GM23338 (cell line): ENCODE results near the gene NT5C1A. TPM values are rescaled to one million over a fixed set of nuclear protein-coding genes. Genes with fewer than 3 reads are reported as not detected.

Experiments
- ATAC-seq: fragments of 200-7000 bp; cut with Tn5 transposase; 3 replicates; pipeline ENCODE4 v1.9.1; 2020
- DNase-seq: peaks from one replicate; pipeline ENCODE4 v3.0.0-alpha.2; 2015; ENCODE audit warnings: low spot score
- H2AFZ ChIP-seq: fragments of 200-600 bp; sonication (generic); 2 replicates; pipeline ENCODE4 v1.8.0; 2016; ENCODE audit warnings: antibody characterized with exemption, mild to moderate bottlenecking, moderate library complexity
- H3F3A ChIP-seq: fragments of 200-600 bp; sonication (generic); replicated peaks from 2 replicates; pipeline ENCODE4 v1.8.0; 2017; ENCODE audit warnings: antibody characterized with exemption, mixed run types, low read depth
- H3K27ac ChIP-seq: fragments of 200-600 bp; sonication (generic); 2 replicates; pipeline ENCODE4 v1.6.1; 2016; ENCODE audit warnings: low read depth
- H3K27me3 ChIP-seq: fragments of 200-600 bp; sonication (generic); 2 replicates; pipeline ENCODE4 v1.8.0; 2016; ENCODE audit warnings: mild to moderate bottlenecking, mixed run types, moderate library complexity; ENCODE audit not compliant: insufficient read depth
- H3K36me3 ChIP-seq: fragments of 200-600 bp; sonication (generic); 2 replicates; pipeline ENCODE4 v1.8.0; 2016; ENCODE audit warnings: mild to moderate bottlenecking; ENCODE audit not compliant: insufficient read depth
- H3K4me1 ChIP-seq: fragments of 200-600 bp; sonication (generic); 2 replicates; pipeline ENCODE4 v1.8.0; 2016; ENCODE audit warnings: mild to moderate bottlenecking, moderate library complexity; ENCODE audit not compliant: insufficient read depth
- H3K4me2 ChIP-seq: fragments of 200-600 bp; sonication (generic); 2 replicates; pipeline ENCODE4 v1.7.1; 2017; ENCODE audit warnings: mixed run types
- H3K4me3 ChIP-seq: fragments of 200-600 bp; sonication (generic); 2 replicates; pipeline ENCODE4 v1.6.1; 2016; ENCODE audit warnings: mixed run types
- H3K79me2 ChIP-seq: fragments of 200-600 bp; sonication (generic); replicated peaks from 2 replicates; pipeline ENCODE4 v1.8.0; 2017; ENCODE audit warnings: mild to moderate bottlenecking; ENCODE audit not compliant: insufficient read depth
- H3K9me2 ChIP-seq: fragments of 200-600 bp; sonication (generic); 2 replicates; pipeline ENCODE4 v1.8.0; 2017; ENCODE audit not compliant: insufficient read depth
- H4K20me1 ChIP-seq: fragments of 200-600 bp; sonication (generic); replicated peaks from 2 replicates; pipeline ENCODE4 v1.8.0; 2017; ENCODE audit warnings: mild to moderate bottlenecking; ENCODE audit not compliant: insufficient read depth
- H3K27ac Mint-ChIP-seq: 2 replicates; pipeline ENCODE4 v1.8.0; 2020; ENCODE audit warnings: inconsistent platforms, mild to moderate bottlenecking, moderate library complexity, mixed read lengths
- H3K27me3 Mint-ChIP-seq: 3 replicates; pipeline ENCODE4 v1.8.0; 2022; ENCODE audit warnings: low read depth, mild to moderate bottlenecking, moderate library complexity, mixed read lengths, inconsistent platforms; ENCODE audit not compliant: insufficient read depth, poor library complexity
- H3K36me3 Mint-ChIP-seq: 3 replicates; pipeline ENCODE4 v1.8.0; 2021; ENCODE audit warnings: low read depth, mild to moderate bottlenecking, inconsistent platforms, moderate library complexity, mixed read lengths
- H3K4me1 Mint-ChIP-seq: 3 replicates; pipeline ENCODE4 v1.8.0; 2020; ENCODE audit warnings: mild to moderate bottlenecking, inconsistent platforms, mixed read lengths
- H3K4me3 Mint-ChIP-seq: 3 replicates; pipeline ENCODE4 v1.8.0; 2021; ENCODE audit warnings: moderate library complexity, mild to moderate bottlenecking, inconsistent platforms, mixed read lengths
- H3K9me3 Mint-ChIP-seq: 3 replicates; pipeline ENCODE4 v1.8.0; 2020; ENCODE audit warnings: moderate library complexity, mild to moderate bottlenecking, inconsistent platforms, mixed read lengths
- CREB1 ChIP-seq: fragments of 250-450 bp; sonication (Bioruptor Pico); IDR thresholded peaks from 2 replicates; pipeline ENCODE4 v1.5.0; 2020; ENCODE audit warnings: low read depth, mild to moderate bottlenecking, moderate library complexity
- CTCF ChIP-seq, 2 experiments: fragments of 200-600 bp in 1 of 2; sonication (generic) in 1 of 2; conservative IDR thresholded peaks; 2 replicates each; pipeline versions ENCODE4 v1.5.1 to v1.6.1; 2016 to 2017; ENCODE audit warnings: antibody characterized with exemption in 2 of 2, low read depth in 2 of 2, mild to moderate bottlenecking in 2 of 2, moderate library complexity in 1 of 2
- ETS1 ChIP-seq: IDR thresholded peaks from 2 replicates; pipeline ENCODE4 v1.6.1; 2016; ENCODE audit warnings: antibody characterized with exemption
- EZH2phosphoT487 ChIP-seq: fragments of 200-600 bp; sonication (generic); IDR thresholded peaks from one replicate; pipeline ENCODE4 v1.8.1; 2018; ENCODE audit warnings: antibody characterized with exemption; ENCODE audit not compliant: unreplicated experiment
- JUNB ChIP-seq: IDR thresholded peaks from one replicate; pipeline ENCODE4 v1.6.1; 2016; ENCODE audit warnings: antibody characterized with exemption; ENCODE audit not compliant: unreplicated experiment
- POLR2AphosphoS5 ChIP-seq: IDR thresholded peaks from 2 replicates; pipeline ENCODE4 v1.6.1; 2016; ENCODE audit warnings: antibody characterized with exemption, low read depth
- STAT1 ChIP-seq: IDR thresholded peaks from one replicate; pipeline ENCODE4 v1.6.1; 2016; ENCODE audit warnings: antibody characterized with exemption; ENCODE audit not compliant: unreplicated experiment
- ZNF462 ChIP-seq: fragments of 250-450 bp; sonication (Bioruptor Pico); IDR thresholded peaks from 2 replicates; pipeline ENCODE4 v1.5.0; 2020; ENCODE audit warnings: mild to moderate bottlenecking, moderate library complexity
- polyA plus RNA-seq: library from polyadenylated mRNA; unstranded; fragments of >200 nt; fragmentation: Nextera tagmentation; extraction: Ambion mirVana; gene quantifications from 2 replicates; pipeline ENCODE4 v1.2.1, GENCODE V29; 2016
- total RNA-seq: library from RNA; depleted of rRNA; stranded (reverse); fragments of >200 nt; shearing (Covaris generic); gene quantifications from 2 replicates; pipeline ENCODE4 v1.2.3, GENCODE V29; 2014

The NT5C1A gene
- total and polyA plus RNA-seq, 2 experiments from 2014 or later, result not detected

DNA sequence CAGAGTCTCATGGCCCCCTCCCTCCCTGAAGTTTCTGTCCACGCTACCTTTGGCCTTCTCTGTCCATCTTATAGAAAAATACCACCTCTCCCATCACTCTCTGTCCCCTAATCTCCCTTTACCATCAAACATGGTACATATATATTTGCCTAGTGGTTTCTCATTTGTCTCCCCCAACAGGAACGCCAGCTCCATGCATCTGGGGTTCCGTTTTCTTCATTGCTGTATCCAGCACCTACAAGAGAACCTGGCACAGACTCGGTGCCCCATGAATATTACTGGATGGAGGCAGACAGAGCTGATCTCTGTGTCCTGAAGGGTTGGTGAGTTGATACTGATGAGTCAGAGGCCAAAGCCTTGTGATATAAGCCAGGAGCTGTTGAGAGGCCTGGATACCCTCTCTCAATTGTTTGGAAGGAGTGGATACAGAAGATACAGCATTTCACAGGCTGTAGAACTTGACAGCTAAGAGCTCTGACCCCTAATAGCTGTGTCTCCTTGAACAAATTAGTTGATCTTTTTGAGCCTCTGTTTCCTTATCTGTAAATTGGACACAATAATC, 54.3 kb downstream of the NT5C1A start:
- H3K4me3 Mint-ChIP-seq, result no peak overlapping the region
- TF ChIP-seq POLR2AphosphoS5, result no peak
- no peak for TF ChIP-seq ETS1
- no peak for TF ChIP-seq STAT1
- TF ChIP-seq CTCF (conservative IDR thresholded peaks at IDR 0.05; ENCODE audit: low read depth in 2 of 2), result no peak
- TF ChIP-seq CREB1 (CRISPR knock-in tag), result no peak
- no peak for TF ChIP-seq EZH2phosphoT487
- TF ChIP-seq JUNB, result no peak
- no peak for DNase-seq
- Histone ChIP-seq H3K79me2 (no peaks in the 10 kb centered on the region), H3K27me3 (no peaks in the 10 kb centered on the region), H3K9me2 (no peaks in the 10 kb centered on the region), H3K4me3 (no peak overlapping the region), H2AFZ (no peak overlapping the region), H3K36me3 (no peaks in the 10 kb centered on the region), H3K27ac (no peak overlapping the region), H4K20me1 (no peaks in the 10 kb centered on the region), H3F3A (no peaks in the 10 kb centered on the region), H3K4me1 (no peaks in the 10 kb centered on the region; the same call in 1 of the 2 replicates), H3K4me2 (no peak overlapping the region)
- no peaks in the 10 kb centered on the region for H3K36me3 Mint-ChIP-seq
- H3K27ac Mint-ChIP-seq, result no peak overlapping the region
- H3K4me1 Mint-ChIP-seq, result 0 out of 3 replicates have a peak, but pooled peaks cover 2% of the 10 kb centered on the region
- peaks cover 13% of the 10 kb centered on the region for H3K27me3 Mint-ChIP-seq
- H3K9me3 Mint-ChIP-seq, result no peaks in the 10 kb centered on the region
- ATAC-seq, result no peak

GRCh38 chr1:39615086-39615673, 56.7 kb downstream of the NT5C1A start:
- H3K9me2 ChIP-seq, result no peaks in the 10 kb centered on the region
- TF ChIP-seq JUNB (no peak), ZNF462 (no peak), POLR2AphosphoS5 (no peak)
- H3K4me1 ChIP-seq, result no peaks in the 10 kb centered on the region; the same call in 1 of the 2 replicates
- Mint-ChIP-seq H3K4me1 (0 out of 3 replicates have a peak, but pooled peaks cover 2% of the 10 kb centered on the region), H3K27ac (no peak overlapping the region), H3K36me3 (no peaks in the 10 kb centered on the region), H3K4me3 (no peak overlapping the region), H3K27me3 (peaks cover 16% of the 10 kb centered on the region), H3K9me3 (no peaks in the 10 kb centered on the region)
- peaks cover 16% of the 10 kb centered on the region for H3K27me3 ChIP-seq
- no peaks in the 10 kb centered on the region for H3K79me2 ChIP-seq
- no peak overlapping the region for H3K27ac ChIP-seq
- H2AFZ ChIP-seq, result no peak overlapping the region
- H3K36me3 ChIP-seq, result no peaks in the 10 kb centered on the region
- ATAC-seq (no peak), DNase-seq (peak; percentile 41)
- no peak overlapping the region for H3K4me2 ChIP-seq
- H4K20me1 ChIP-seq, result no peaks in the 10 kb centered on the region
- no peaks in the 10 kb centered on the region for H3F3A ChIP-seq
- no peak overlapping the region for H3K4me3 ChIP-seq
